GM21529 (cell line): Measurements from ENCODE around the gene ZNF436.
"Not testable (repeated sequence)": the region's sequence is repeated elsewhere in the genome, so short reads cannot be mapped to it uniquely, and the experiment has no call there.

Experiments
- ATAC-seq: cut with Tn5 transposase; IDR thresholded peaks from one replicate; pipeline ENCODE4 v1.9.1; 2021; ENCODE audit not compliant: unreplicated experiment

Gene ZNF436

DNA sequence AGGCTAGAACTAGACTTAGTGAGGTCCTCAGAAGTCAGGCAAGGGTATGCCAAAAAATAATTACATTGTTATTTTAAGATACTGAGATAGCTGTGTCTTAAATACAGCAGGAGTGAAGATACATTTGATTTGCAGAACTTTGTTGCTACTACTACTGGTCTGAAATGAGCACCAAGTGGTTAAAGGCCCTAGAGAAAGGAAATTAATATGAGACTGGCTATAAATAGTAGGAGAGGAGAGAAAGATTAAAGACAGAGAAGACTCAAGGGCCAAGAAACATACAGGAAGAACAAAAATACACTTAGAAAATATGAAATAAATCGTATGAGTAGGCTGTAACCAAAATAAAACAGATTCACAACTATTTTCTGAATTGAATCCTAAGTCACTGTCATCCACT is 46.9 kb downstream of the ZNF436 start:
- no peak for ATAC-seq

DNA sequence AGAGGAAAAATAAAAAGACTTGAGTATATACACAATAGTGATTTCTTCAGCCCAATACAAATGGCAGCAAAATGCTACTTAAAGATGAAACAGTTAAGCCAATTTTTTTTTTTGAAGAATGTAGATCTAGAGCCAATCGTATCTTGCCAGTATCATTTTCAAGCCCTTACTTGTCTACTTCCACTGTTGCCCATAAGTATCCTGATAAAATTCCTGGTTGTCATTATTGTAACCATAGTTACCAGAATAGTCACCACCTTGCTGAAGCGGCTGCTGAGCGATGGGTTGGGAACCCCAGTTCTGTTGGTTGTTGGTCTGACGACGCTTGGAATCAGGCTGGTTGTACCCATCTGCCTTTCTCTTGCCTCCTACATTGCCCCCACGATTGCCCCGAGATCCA is 59.4 kb downstream of the ZNF436 start:
- not testable (repeated sequence) for ATAC-seq
